ENCODE data around the gene ARHGAP26.
A peak's percentile ranks its signal among the peaks of the same experiment; 100 is the strongest.

ARHGAP26 gene

GRCh38 chr5:143017541-143017940 lies 247.4 kb downstream of the ARHGAP26 start:
- no peaks in the 10 kb centered on the region for H4K20me1 ChIP-seq (ENCODE audit: insufficient read depth, low read length)
- H3K36me3 ChIP-seq (ENCODE audit: insufficient read depth, low read length) = no peaks in the 10 kb centered on the region
- no peaks in the 10 kb centered on the region for H3K9me3 ChIP-seq (ENCODE audit: low read length)
- no peak for TF ChIP-seq EZH2 (IDR thresholded peaks at IDR 0.05; ENCODE audit: borderline replicate concordance, low read length)
- TF ChIP-seq, protein P1, sequence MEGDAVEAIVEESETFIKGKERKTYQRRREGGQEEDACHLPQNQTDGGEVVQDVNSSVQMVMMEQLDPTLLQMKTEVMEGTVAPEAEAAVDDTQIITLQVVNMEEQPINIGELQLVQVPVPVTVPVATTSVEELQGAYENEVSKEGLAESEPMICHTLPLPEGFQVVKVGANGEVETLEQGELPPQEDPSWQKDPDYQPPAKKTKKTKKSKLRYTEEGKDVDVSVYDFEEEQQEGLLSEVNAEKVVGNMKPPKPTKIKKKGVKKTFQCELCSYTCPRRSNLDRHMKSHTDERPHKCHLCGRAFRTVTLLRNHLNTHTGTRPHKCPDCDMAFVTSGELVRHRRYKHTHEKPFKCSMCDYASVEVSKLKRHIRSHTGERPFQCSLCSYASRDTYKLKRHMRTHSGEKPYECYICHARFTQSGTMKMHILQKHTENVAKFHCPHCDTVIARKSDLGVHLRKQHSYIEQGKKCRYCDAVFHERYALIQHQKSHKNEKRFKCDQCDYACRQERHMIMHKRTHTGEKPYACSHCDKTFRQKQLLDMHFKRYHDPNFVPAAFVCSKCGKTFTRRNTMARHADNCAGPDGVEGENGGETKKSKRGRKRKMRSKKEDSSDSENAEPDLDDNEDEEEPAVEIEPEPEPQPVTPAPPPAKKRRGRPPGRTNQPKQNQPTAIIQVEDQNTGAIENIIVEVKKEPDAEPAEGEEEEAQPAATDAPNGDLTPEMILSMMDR (IDR thresholded peaks at IDR 0.05; ENCODE audit: low read length) = no peak
- no peak overlapping the region for H3K4me2 ChIP-seq (ENCODE audit: low read length)
- H3F3A ChIP-seq (ENCODE audit: insufficient read depth, low read length) = no peaks in the 10 kb centered on the region
- peaks cover 46% of the 10 kb centered on the region for H3K4me1 ChIP-seq (ENCODE audit: insufficient read depth, low read length, severe bottlenecking)
- H2AFZ ChIP-seq (ENCODE audit: low read length) = no peak overlapping the region
- H3K9me2 ChIP-seq (ENCODE audit: low read depth, low read length) = no peaks in the 10 kb centered on the region
- peak overlapping the region; percentile 47 for H3K27ac ChIP-seq (ENCODE audit: low read depth, low read length, poor library complexity, severe bottlenecking)
- H3K79me2 ChIP-seq (ENCODE audit: insufficient read depth, low read length) = no peaks in the 10 kb centered on the region
- H3K27me3 ChIP-seq (ENCODE audit: insufficient read depth, low read length) = no peaks in the 10 kb centered on the region
- H3K4me3 ChIP-seq (ENCODE audit: low read depth, low read length, poor library complexity, severe bottlenecking) = no peak overlapping the region
- H3K9ac ChIP-seq (ENCODE audit: low read length) = no peak overlapping the region

DNA sequence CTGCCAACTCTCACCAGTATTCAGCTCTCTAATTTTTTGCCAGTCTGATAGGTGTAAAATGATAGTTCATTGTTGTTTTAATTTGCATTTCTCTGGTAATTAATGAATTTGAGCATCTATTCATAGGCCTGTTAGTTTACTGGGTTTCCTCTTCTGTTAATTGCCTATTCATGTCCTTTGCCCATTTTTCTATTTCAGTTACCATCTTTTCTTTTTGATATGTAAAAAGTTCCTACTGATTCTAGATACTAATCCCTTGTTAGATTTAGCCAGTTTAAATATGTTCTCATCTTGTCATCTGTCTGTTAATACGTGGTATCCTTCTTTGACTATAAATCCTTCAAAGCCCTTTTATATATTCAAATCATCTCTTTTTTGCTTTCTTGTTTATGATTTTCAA lies 247.8 kb downstream of the ARHGAP26 start:
- H3K4me2 ChIP-seq (ENCODE audit: low read length) = no peak overlapping the region

GRCh38 chr5:143019157-143019556 lies 249.0 kb downstream of the ARHGAP26 start:
- Histone ChIP-seq H3K4me3 (ENCODE audit: low read depth, low read length, poor library complexity, severe bottlenecking) (no peak overlapping the region), H3K36me3 (ENCODE audit: insufficient read depth, low read length) (no peaks in the 10 kb centered on the region), H3K4me1 (ENCODE audit: insufficient read depth, low read length, severe bottlenecking) (peaks cover 62% of the 10 kb centered on the region), H3K9me3 (ENCODE audit: low read length) (no peaks in the 10 kb centered on the region), H3K4me2 (ENCODE audit: low read length) (no peak overlapping the region), H3K9me2 (ENCODE audit: low read depth, low read length) (no peaks in the 10 kb centered on the region), H3K79me2 (ENCODE audit: insufficient read depth, low read length) (no peaks in the 10 kb centered on the region), H3F3A (ENCODE audit: insufficient read depth, low read length) (no peaks in the 10 kb centered on the region), H3K9ac (ENCODE audit: low read length) (no peak overlapping the region), H3K27ac (ENCODE audit: low read depth, low read length, poor library complexity, severe bottlenecking) (peak overlapping the region; percentile 8), H3K27me3 (ENCODE audit: insufficient read depth, low read length) (no peaks in the 10 kb centered on the region), H4K20me1 (ENCODE audit: insufficient read depth, low read length) (no peaks in the 10 kb centered on the region), H2AFZ (ENCODE audit: low read length) (no peak overlapping the region)
- TF ChIP-seq, protein P1 (IDR thresholded peaks at IDR 0.05; ENCODE audit: low read length) = no peak
- no peak for TF ChIP-seq EZH2 (IDR thresholded peaks at IDR 0.05; ENCODE audit: borderline replicate concordance, low read length)

More for the DNA sequence above, 247.8 kb downstream of the ARHGAP26 start:
- H3K36me3 ChIP-seq (ENCODE audit: insufficient read depth, low read length) = no peaks in the 10 kb centered on the region
- no peaks in the 10 kb centered on the region for H3F3A ChIP-seq (ENCODE audit: insufficient read depth, low read length)
- H3K4me1 ChIP-seq (ENCODE audit: insufficient read depth, low read length, severe bottlenecking) = peaks cover 50% of the 10 kb centered on the region
- H2AFZ ChIP-seq (ENCODE audit: low read length) = no peak overlapping the region
- H3K9ac ChIP-seq (ENCODE audit: low read length) = no peak overlapping the region
- H3K9me2 ChIP-seq (ENCODE audit: low read depth, low read length) = no peaks in the 10 kb centered on the region
- no peak for TF ChIP-seq EZH2 (IDR thresholded peaks at IDR 0.05; ENCODE audit: borderline replicate concordance, low read length)
- TF ChIP-seq, protein P1 (IDR thresholded peaks at IDR 0.05; ENCODE audit: low read length) = no peak
- H3K27ac ChIP-seq (ENCODE audit: low read depth, low read length, poor library complexity, severe bottlenecking) = no peak overlapping the region
- H3K27me3 ChIP-seq (ENCODE audit: insufficient read depth, low read length) = no peaks in the 10 kb centered on the region
- H3K4me3 ChIP-seq (ENCODE audit: low read depth, low read length, poor library complexity, severe bottlenecking) = no peak overlapping the region
- H3K9me3 ChIP-seq (ENCODE audit: low read length) = no peaks in the 10 kb centered on the region
- no peaks in the 10 kb centered on the region for H3K79me2 ChIP-seq (ENCODE audit: insufficient read depth, low read length)
- no peaks in the 10 kb centered on the region for H4K20me1 ChIP-seq (ENCODE audit: insufficient read depth, low read length)
